ENCODE results near the gene ICOS. TPM values are rescaled to one million over a fixed set of nuclear protein-coding genes. Genes with fewer than 3 reads are reported as not detected.

Gene ICOS
- total and polyA plus RNA-seq, 2 of the 4 experiments (the other 2 are of a cell fraction): not detected

- H3K27me3 ChIP-seq (ENCODE audit: control insufficient read depth, insufficient read depth, low read length): peaks cover 11% of the 10 kb centered on the region
- intact Hi-C loops (cut with micrococcal nuclease) (no loop called here), in situ Hi-C loops (cut with MboI; ENCODE audit: low sequenced_read_pairs) (no loop called here), dilution Hi-C loops (cut with HindIII; ENCODE audit: low sequenced_read_pairs, unreplicated experiment) (no loop called here)
- DNase-seq: no peak
- no peaks in the 10 kb centered on the region for H3K4me1 ChIP-seq (ENCODE audit: control insufficient read depth, insufficient read depth, low read length)
- no peak overlapping the region for H2BK120ac ChIP-seq (ENCODE audit: low read depth, low read length)
- H3K4me2 ChIP-seq (ENCODE audit: low read depth, low read length): no peak overlapping the region
- no peak overlapping the region for H2AK5ac ChIP-seq (ENCODE audit: low read depth, low read length)
- H4K8ac ChIP-seq (ENCODE audit: low read depth in 2 of 2, low read length in 2 of 2): no peak overlapping the region
- no peak overlapping the region for H2AK9ac ChIP-seq (replicated peaks; ENCODE audit: low read depth, low read length, poor library complexity)
- H3K23ac ChIP-seq (ENCODE audit: low read depth, low read length): no peak overlapping the region
- H3K18ac ChIP-seq (ENCODE audit: low read depth, low read length): no peak overlapping the region
- H2BK20ac ChIP-seq (ENCODE audit: low read depth, low read length): no peak overlapping the region
- ATAC-seq (ENCODE audit: low read depth): no peak
- H4K5ac ChIP-seq (ENCODE audit: low read depth, low read length): no peak overlapping the region
- H3K56ac ChIP-seq (ENCODE audit: extremely low read depth, insufficient read depth, low read length): no peak overlapping the region
- H3K9me1 ChIP-seq (ENCODE audit: insufficient read depth, low read length): no peaks in the 10 kb centered on the region
- no peak overlapping the region for H4K91ac ChIP-seq (ENCODE audit: insufficient read depth, low read depth, low read length)
- H3K9ac ChIP-seq (ENCODE audit: low read depth, low read length): no peak overlapping the region
- no peaks in the 10 kb centered on the region for H3K36me3 ChIP-seq (ENCODE audit: control insufficient read depth, insufficient read depth, low read length)
- no peak overlapping the region for H3K4ac ChIP-seq (ENCODE audit: low read depth, low read length)
- BruUV-seq (replicated peaks): no TSS peak
- no peaks in the 10 kb centered on the region for H3K79me1 ChIP-seq (ENCODE audit: low read depth in 1 of 2, low read length in 2 of 2)
- H3K14ac ChIP-seq (replicated peaks; ENCODE audit: low read depth, low read length): no peak overlapping the region
- no peak overlapping the region for H3K4me3 ChIP-seq (ENCODE audit: insufficient read depth, low read depth, low read length)
- no peaks in the 10 kb centered on the region for H3K9me3 ChIP-seq (ENCODE audit: control insufficient read depth, insufficient read depth, low read length)
- no CpG with 5 or more reads among the region's 1 CpG for WGBS, 2 experiments (ENCODE audit: extremely low coverage in 2 of 2, insufficient read length in 1 of 2)
- H2AFZ ChIP-seq (replicated peaks; ENCODE audit: low read length, poor library complexity): no peak overlapping the region
- POLR2A ChIA-PET (ENCODE audit: unreplicated experiment): no interaction called here
- no peak overlapping the region for H2BK5ac ChIP-seq (ENCODE audit: low read depth, low read length, poor library complexity, severe bottlenecking)
- CTCF ChIA-PET: interaction anchor here (1.0 kb wide), 1 partner anchor 17 kb away, joined by 5 read pairs; no protein-coding TSS in a partner anchor
- no peaks in the 10 kb centered on the region for H4K20me1 ChIP-seq (ENCODE audit: insufficient read depth, low read length)
- H2BK15ac ChIP-seq (ENCODE audit: low read depth, low read length): no peak overlapping the region
- H3K27ac ChIP-seq (ENCODE audit: insufficient read depth, low read length): no peak overlapping the region
- TF ChIP-seq CTCF (conservative IDR thresholded peaks at IDR 0.05; ENCODE audit: low read depth, low read length) (no peak), MXI1 (IDR thresholded peaks at IDR 0.05; ENCODE audit: borderline replicate concordance, low read depth, low read length) (no peak)
Measured at GRCh38 chr2:203894262-203894661, 42.3 kb upstream of the ICOS start.

All from IMR-90 (cell line).